HG03378 (cell line): ENCODE data around the gene C17orf50.

ENCODE experiments used
- ATAC-seq: cut with Tn5 transposase; IDR thresholded peaks from one replicate; pipeline ENCODE4 v1.9.1; 2021; ENCODE audit warnings: mild to moderate bottlenecking, moderate library complexity; ENCODE audit not compliant: unreplicated experiment

The C17orf50 gene

DNA sequence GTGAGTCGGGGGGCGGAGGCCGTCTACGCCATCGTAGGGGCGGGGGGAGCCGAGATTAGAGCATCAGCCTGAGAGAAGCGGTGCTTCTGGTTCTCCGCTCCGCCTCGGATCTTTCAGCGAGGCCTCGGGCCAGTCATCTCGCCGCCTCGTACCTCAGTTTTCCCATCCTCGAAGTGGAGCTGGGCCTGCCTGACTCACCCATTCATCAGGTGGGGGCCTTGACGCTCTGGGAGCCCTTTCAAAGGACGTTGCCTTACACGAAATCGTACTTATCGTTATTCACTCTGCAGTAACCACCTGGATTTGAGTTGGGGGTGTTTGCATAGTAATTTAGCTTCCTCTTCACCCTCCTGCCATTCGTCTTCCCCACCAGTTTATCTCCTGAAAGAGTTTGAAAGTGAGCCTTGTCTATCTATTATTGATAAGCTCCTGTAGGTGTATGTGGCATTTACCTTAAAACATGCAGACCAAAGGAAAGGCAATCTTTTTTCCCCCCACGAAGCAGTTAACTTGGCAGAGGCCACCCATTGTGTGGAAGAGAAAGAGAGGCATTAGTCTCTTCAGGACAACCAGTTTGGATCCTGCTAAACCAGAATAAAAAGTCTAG lies 49.3 kb downstream of the C17orf50 start:
- ATAC-seq: no peak

DNA sequence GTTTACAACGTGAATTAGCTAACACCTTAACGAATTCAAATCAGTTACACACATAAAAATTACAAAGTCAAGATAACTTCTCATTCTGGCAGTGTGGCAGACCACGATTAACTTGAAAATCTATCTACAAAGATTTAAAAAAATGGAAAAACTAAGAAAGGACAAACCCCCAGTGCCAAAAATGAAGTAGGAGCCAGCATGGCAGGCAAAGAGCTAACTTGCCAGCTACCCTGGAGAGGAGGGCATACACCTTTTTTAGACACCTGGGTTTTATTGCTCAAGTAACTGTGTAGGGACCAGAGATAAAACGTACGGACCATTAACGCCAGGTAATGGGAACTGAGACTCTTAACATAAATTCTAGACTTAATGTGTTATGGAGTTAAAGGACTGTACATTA lies 51.1 kb downstream of the C17orf50 start:
- ATAC-seq: no peak

DNA sequence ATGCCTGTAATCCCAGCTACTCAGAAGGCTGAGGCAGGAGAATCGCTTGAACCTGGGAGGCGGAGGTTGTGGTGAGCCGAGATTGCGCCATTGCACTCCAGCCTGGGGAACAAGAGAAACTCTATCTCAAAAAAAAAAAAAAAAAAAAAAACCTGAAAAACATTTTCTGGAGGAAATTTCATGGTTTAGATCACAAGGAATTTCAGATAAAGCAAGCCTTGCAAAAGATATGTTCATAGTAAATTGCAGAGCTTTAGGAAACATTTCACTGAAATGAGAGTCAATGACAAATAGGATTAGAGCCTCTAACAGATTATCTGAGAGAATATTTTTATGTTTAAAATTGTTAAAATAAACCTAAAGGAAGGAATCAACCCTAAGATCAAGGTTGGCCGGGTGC lies 51.8 kb downstream of the C17orf50 start:
- no peak for ATAC-seq
